Thyroid gland (tissue), 4 donors: ENCODE data around the gene RFLNA. TPM values are rescaled to one million over a fixed set of nuclear protein-coding genes. Genes with fewer than 3 reads are reported as not detected.

ENCODE experiments used
- DNase-seq, 2 donors: peaks; one replicate each; pipeline ENCODE4 v3.0.0-alpha.2; 2019
- H3K27ac ChIP-seq, 3 donors: fragments of 200-600 bp; sonication (generic); 1 replicate in 2 of 3; 2 replicates in 1 of 3; pipeline ENCODE4 v1.5.1; 2016 to 2019; ENCODE audit warnings: mild to moderate bottlenecking in 1 of 3, moderate library complexity in 1 of 3
- H3K27me3 ChIP-seq: fragments of 200-600 bp; sonication (generic); one replicate; pipeline ENCODE4 v1.5.1; 2019
- H3K36me3 ChIP-seq, 2 donors: fragments of 200-600 bp; sonication (generic); one replicate each; pipeline ENCODE4 v1.5.1; 2016 to 2019
- H3K4me1 ChIP-seq, 2 donors: fragments of 200-600 bp; sonication (generic); one replicate each; pipeline ENCODE4 v1.5.1; 2017 to 2019
- H3K4me3 ChIP-seq, 3 donors: fragments of 200-600 bp; sonication (generic); replicated peaks in 1 of 3; 1 replicate in 2 of 3; 2 replicates in 1 of 3; pipeline ENCODE4 v1.5.1; 2016; ENCODE audit warnings: mild to moderate bottlenecking in 1 of 3
- H3K9me3 ChIP-seq: fragments of 200-600 bp; sonication (generic); one replicate; pipeline ENCODE4 v1.5.1; 2017
- POLR2A ChIP-seq, 2 donors: fragments of 450-650 bp; IDR thresholded peaks; one replicate each; pipeline ENCODE4 v1.6.1; 2017; ENCODE audit warnings: antibody characterized with exemption in 2 of 2, mild to moderate bottlenecking in 2 of 2, moderate library complexity in 1 of 2
- WGBS, 2 donors: methylation state at CpG; one replicate each; pipeline ENCODE4 v1.1.5; 2017; 5-methylcytosine and 5-hydroxymethylcytosine counted together
- intact Hi-C: fragments of 100-400 bp; cut with DNase I; formaldehyde crosslinking; loops from one replicate; pipeline ENCODE4 v1.15.1; 2023
- total RNA-seq, 4 donors: library from RNA; depleted of rRNA; stranded (reverse); fragments of >200 nt; gene quantifications; one replicate each; pipeline ENCODE4 v1.2.3, GENCODE V29; 2016
- TF ChIP-seq, protein P1 (sequence below), 6 experiments: fragments of 200-600 bp in 3 of 6; fragments of 450-650 bp in 3 of 6; sonication (generic) in 3 of 6; IDR thresholded peaks; one replicate each; pipeline ENCODE4 v1.5.1; 2016 to 2019; ENCODE audit warnings: antibody characterized with exemption in 6 of 6, mild to moderate bottlenecking in 2 of 6, inconsistent platforms in 1 of 6, moderate library complexity in 1 of 6

Gene RFLNA
- total RNA-seq, 4 donors from 2014 or later, result 0.40 to 4.5 TPM; not detected in 2

DNA sequence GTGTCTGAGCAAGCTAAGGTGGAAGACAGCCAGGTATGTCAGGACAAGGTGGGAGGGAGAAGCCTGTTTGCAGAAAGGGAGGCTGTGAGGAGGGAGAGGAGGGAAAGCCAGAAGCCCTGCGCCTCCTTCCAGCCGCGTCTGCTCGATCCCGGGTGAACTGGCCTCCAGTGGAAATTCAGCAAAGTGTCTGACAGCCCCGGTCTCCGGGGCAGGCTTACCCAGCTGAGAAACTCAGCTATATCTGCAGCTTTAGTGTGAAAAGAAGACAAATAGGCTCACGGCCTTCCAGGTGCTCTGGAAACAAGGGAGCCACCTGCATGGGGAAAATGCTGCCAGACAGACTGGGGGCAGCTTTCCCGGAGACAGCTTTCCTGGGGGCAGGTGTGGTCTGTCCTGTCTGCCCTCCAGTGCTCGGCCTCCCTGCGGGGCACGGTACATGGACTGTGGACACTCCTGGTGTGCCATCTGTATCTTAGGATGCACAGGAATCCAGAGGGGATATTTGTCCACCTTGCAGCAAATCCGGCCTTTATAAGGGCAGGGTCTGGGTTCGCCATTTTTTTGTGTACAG lies 6.3 kb downstream of the RFLNA start:
- H3K36me3 ChIP-seq, result no peaks in the 10 kb centered on the region
- no peak overlapping the region for H3K4me3 ChIP-seq
- TF ChIP-seq, protein P1, sequence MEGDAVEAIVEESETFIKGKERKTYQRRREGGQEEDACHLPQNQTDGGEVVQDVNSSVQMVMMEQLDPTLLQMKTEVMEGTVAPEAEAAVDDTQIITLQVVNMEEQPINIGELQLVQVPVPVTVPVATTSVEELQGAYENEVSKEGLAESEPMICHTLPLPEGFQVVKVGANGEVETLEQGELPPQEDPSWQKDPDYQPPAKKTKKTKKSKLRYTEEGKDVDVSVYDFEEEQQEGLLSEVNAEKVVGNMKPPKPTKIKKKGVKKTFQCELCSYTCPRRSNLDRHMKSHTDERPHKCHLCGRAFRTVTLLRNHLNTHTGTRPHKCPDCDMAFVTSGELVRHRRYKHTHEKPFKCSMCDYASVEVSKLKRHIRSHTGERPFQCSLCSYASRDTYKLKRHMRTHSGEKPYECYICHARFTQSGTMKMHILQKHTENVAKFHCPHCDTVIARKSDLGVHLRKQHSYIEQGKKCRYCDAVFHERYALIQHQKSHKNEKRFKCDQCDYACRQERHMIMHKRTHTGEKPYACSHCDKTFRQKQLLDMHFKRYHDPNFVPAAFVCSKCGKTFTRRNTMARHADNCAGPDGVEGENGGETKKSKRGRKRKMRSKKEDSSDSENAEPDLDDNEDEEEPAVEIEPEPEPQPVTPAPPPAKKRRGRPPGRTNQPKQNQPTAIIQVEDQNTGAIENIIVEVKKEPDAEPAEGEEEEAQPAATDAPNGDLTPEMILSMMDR (IDR thresholded peaks at IDR 0.05), result no peak
- no peak for TF ChIP-seq POLR2A (IDR thresholded peaks at IDR 0.05)
- H3K27me3 ChIP-seq, result no peaks in the 10 kb centered on the region
- 70 to 79% methylated on average over 12 to 14 of the region's 14 CpGs for WGBS, 2 donors
- no peak for DNase-seq
- no peak overlapping the region for H3K27ac ChIP-seq
- intact Hi-C loops, result no loop called here
- peaks cover 0 to 6% of the 10 kb centered on the region in 2 donors for H3K4me1 ChIP-seq
- no peaks in the 10 kb centered on the region for H3K9me3 ChIP-seq

DNA sequence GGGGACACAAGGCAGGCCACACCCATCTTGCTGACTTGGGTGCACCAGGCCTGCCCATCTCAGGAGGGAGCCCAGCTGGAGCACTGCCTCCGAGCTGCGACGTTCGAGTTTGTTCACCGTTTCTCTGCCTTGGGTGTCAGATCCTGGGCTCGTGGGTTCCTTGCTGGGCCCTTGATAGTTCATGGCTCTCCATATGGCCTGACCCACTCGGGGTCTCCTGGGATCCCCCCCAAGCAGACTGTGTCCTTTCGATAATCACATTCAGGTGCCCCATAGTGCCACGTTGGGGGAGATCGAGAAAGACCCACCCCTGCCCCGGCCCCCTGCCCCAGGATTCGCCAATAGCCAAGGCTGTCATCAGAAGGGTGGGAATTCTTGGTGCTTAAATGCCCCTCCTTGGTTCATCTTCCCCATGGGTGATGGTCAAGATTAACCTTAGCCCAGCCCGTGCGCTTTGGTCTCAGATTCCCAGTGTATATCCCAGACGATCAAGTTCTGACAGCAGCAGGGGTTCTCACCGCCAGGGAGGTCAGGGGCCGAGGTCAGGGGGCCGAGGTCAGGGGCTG lies 7.4 kb downstream of the RFLNA start:
- TF ChIP-seq, protein P1 (IDR thresholded peaks at IDR 0.05), result no peak
- no peak for TF ChIP-seq POLR2A (IDR thresholded peaks at IDR 0.05)
- H3K27ac ChIP-seq, result no peak overlapping the region
- no peaks in the 10 kb centered on the region for H3K36me3 ChIP-seq
- H3K4me1 ChIP-seq, result no peaks in the 10 kb centered on the region
- no peak for DNase-seq
- intact Hi-C loops, result no loop called here
- no peaks in the 10 kb centered on the region for H3K9me3 ChIP-seq
- 85 to 95% methylated on average over 17 of the region's 18 CpGs for WGBS, 2 donors
- H3K4me3 ChIP-seq, result no peak overlapping the region
- no peaks in the 10 kb centered on the region for H3K27me3 ChIP-seq

DNA sequence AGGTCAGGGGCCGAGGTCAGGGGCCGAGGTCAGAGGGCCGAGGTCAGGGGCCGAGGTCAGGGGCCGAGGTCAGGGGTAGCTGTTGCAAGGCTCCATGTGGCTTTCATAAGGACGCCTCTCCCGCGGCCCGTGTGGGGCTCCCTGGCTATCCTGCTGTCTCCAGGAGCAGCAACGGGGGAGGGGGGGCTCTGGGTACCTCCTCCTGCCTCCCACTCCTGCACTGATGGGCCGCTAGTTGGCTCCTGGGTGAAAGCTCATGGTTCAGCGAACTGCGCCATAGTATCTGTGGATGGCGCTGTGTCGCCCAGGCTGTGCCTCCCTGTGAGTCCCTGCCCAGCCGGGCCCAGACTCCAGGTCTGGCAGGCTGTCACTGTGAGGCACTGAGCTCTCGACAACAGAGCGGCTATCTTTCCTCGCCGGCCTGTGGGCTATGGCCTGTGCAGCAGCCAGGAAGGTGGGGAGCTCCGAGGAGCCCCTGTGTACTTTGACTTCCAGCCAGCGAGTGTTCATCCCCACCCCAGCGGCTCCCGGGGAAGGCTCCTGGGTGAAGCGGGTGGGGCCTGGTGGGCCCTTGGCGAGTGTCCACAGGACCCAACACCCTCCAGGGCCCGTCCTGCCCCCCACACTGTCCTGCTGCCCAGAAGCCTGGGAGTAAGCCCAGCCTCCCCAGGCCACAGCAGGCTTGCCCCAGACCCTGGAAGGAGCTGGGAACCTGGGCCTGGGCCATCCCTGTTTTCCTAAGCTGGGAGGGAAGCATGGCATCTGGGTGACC lies 8.1 kb downstream of the RFLNA start:
- TF ChIP-seq POLR2A (IDR thresholded peaks at IDR 0.05), result no peak
- TF ChIP-seq, protein P1 (IDR thresholded peaks at IDR 0.05), result no peak
- intact Hi-C loops, result no loop called here
- Histone ChIP-seq H3K4me3 (no peak overlapping the region), H3K4me1 (no peaks in the 10 kb centered on the region), H3K27me3 (no peaks in the 10 kb centered on the region), H3K36me3 (no peaks in the 10 kb centered on the region), H3K9me3 (no peaks in the 10 kb centered on the region), H3K27ac (no peak overlapping the region)
- DNase-seq, result no peak
- WGBS, 2 donors, result 79 to 80% methylated on average over 14 to 22 of the region's 27 CpGs

DNA sequence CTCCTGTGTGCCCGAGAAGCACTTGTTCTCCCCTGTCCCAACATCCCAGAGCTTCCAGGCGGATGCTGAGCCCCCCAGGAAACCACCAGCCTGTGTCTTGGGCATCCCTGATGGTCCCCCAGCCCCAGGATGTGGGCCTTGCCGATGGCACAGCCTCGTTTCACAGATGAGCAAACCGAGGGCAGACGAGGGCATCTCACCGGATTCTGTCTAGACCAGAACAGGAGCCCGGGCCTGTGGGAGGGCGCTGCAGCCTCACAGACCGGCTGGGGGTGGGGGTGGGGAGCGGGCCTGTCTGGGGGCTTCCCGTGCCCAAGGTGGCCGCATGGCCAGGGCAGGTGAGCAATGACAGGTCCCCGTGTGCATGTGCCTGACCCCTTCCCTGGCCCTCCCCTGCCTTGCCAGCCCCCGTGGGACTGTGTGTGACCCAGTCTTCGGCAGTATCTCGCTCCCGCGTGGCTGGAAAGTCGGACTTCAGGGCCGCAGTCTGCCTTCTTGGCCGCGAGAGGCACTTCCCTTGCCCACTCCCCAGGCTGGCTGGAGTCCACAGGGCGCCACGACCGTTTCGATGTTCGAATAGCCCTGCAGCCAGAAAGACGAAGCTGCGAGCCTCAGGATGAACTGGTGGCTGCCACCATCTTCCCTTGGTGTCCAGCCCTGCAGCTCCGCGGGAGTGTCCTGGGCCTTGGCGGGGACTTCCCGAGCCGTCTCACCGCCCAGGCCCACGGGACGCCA lies 8.9 kb downstream of the RFLNA start:
- 90 to 91% methylated on average over 15 to 32 of the region's 38 CpGs for WGBS, 2 donors

More for the DNA sequence above, 8.9 kb downstream of the RFLNA start:
- no peaks in the 10 kb centered on the region for H3K27me3 ChIP-seq
- H3K4me1 ChIP-seq, result no peaks in the 10 kb centered on the region
- intact Hi-C loops, result no loop called here
- H3K9me3 ChIP-seq, result no peaks in the 10 kb centered on the region
- no peaks in the 10 kb centered on the region for H3K36me3 ChIP-seq
- no peak overlapping the region for H3K27ac ChIP-seq
- DNase-seq, result no peak
- H3K4me3 ChIP-seq, result no peak overlapping the region
- TF ChIP-seq, protein P1 (IDR thresholded peaks at IDR 0.05), result no peak
- TF ChIP-seq POLR2A (IDR thresholded peaks at IDR 0.05), result no peak
